HG03457 (cell line): ENCODE measurements around the gene KIF21A.
"Not testable (repeated sequence)": the region's sequence is repeated elsewhere in the genome, so short reads cannot be mapped to it uniquely, and the experiment has no call there.

Experiments used
- ATAC-seq: cut with Tn5 transposase; IDR thresholded peaks from one replicate; pipeline ENCODE4 v1.9.1; 2021; ENCODE audit warnings: moderate number of reproducible peaks; ENCODE audit not compliant: unreplicated experiment

KIF21A gene

DNA sequence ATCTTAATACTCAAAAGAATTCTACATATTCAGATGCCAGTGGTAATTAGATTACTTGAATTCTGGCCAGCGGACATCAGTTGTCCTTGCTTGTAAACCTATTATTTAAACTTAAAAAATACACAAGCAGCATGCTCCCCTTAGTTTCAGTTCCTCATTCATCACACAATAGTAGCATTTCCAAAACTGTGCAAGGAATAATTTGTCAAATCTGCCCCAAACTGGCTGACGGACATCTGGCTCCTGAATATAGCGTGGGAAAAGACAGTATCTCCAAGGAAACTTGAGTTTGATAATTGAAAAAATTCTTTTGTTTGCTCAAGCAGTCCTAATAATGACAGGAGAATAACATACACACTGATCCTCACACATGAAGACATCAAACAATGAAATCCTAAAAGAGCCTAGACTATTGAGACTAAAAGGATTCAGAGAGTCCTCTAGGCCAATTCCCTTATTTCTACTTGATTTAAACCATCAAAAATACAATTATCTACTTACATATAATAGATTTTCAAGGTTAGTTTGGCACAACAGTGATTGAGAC is 90.4 kb downstream of the KIF21A start:
- ATAC-seq = no peak

DNA sequence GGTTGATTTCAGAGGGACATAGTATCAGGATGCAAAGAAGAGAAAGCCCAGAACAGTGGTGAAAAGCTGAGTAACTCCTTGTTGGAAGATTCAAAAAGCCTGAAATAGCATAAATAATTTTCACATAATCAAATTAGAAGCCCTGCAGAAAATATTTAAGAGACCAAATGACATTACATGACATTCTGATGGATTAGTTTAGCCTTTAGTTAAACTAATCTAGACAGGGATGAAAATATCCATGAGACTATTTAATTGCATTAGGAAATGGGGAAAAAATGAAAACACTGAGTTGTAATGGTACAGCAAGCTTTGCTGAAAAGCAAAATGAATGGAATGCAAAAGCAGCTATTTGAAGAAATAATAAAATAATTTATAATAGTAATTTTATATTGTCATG is 91.8 kb downstream of the KIF21A start:
- no peak for ATAC-seq

DNA sequence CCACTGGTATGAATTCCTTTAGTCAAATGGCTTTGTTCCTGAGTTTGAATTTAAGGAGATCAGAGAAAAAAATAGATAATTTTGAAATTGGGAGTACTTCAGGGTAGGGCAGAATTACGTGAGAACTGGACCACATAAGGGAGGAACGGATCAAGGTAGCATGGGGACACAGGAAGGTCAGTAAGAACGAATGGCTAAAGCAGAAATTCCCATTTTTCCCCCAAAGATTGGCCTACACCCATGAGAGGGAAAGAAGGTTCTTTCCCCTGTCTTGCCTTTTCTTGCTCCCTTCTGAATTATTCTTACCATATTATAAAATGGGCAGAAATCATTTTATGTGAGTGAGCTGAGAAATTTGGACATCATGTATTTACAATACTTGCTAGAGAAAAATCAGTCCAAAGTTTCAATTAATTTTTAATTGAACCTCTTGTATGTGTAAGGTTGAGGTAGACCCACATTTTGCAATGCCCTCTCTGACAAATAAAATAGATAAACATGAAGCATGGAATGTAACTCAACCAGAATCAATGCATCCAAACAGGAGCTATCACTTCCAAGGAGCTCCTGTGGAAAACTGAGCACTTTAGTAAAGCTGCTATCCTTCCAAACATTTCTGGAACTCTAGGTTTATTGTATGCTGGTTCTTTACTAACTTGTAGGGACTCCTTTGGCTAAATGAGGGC is 93.8 kb downstream of the KIF21A start:
- ATAC-seq = no peak

DNA sequence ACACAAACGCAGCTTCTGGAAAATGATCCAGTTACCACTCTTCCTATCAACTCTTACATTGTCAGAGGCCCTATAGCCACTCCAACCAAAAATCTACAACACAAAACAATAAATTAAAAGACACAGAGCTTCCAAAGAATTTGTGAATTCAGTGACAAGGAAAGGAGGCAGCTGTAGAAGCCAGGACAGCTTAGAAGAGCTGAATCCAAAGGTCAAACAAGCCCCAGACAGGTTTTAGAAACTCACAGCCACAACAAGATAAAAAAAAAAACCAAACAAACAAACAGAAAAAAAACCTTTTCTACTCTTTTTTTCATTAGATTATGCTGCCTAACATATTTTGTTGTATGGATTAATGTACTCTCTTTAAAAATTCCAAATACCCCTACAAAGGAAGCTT is 94.4 kb downstream of the KIF21A start:
- ATAC-seq = no peak

DNA sequence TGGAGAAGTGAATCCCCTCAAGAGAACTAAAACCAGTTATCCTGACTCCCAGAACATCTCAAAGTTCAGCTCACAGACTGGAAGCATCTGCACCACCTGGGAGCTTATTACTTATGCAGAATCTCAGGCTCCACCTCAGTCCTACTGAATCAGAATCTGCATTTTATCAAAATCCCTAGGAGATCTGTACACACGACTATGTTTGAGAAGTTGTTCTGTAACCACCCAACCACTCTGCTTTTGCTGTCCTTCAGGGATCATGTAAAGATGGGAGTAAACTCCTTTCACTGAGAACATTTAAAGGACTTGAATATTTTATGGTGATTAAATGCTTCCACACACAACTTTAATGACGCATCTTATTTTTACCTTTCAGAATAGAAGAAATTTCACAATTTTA is 98.0 kb downstream of the KIF21A start:
- ATAC-seq = no peak

DNA sequence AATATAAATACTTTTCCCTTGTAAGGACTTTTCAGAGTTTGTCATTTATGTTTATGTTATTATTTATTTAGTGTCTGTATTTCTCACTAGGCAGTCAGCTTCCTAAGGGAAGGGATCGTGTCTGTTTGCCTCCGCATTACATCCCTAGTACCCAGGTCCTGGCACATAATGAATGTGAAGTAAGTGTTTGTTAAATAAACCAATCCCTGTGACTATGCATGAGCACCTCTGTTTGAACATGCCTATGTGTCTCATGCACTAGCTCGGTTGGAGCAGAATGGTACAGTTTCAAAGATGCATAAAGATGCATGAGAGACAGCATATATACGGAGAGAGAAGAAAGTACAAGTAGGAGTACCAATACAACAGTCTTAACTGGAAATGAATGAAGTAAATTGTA is 99.3 kb downstream of the KIF21A start:
- no peak for ATAC-seq

DNA sequence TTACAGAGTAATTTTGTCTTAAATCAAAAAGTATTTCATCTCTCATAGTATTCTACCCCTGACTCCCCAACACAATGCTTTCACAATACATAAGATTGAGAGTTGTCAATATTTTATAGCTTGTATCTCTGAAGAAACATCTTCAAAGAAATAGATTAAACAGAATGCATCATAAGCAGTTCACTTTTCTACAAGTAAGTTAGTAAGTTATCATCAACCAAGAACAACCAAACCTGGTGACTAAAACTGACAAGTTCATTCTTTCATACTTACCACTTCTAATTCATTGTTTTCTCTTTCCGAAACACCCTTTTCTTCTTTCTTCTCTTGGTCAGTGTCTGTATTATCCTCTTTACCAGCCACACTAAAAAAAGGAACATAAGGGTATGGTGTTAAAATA is 101.2 kb downstream of the KIF21A start:
- no peak for ATAC-seq

DNA sequence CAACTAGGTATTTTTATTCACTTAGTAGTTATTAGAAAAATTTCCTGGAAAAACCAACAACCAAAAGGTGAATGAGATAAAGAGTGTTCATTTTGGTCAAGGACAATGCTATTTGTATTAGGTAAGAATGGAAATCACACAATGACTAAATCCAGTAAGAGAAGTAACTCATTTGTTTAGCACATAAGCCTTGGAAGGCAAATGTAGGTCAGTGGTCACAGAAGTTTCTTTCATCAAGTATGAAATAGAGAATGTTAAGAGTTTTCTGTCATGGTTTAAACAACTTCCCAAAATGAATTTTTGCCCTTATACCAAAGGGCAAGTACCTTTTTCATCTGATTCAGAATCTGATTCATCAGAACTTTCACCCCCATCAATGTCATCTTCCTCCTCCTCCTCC is 101.7 kb downstream of the KIF21A start:
- ATAC-seq = no peak

DNA sequence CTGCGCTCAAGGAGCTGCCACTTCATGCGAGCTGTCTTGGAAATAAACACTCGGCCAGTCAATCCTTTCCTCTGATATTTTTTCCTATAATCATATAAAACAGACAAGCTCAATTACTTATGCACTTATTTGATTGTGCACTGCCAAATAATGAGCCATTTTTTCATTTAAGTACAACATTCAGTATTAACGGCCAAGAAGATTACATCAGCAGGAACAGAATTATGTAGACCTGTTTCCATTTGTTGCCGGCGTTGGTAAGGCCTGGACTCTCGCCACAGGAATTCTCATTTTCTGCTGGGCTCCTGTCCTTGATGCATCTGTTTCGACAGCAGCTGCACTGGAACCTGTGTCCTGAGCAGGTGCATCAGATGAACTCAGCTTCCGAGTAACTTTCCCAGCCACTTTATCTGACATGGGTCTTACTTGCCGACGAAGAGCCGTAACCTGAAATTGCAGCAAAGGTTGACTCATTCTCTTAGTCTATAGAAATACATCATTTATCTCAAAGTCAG is 110.2 kb downstream of the KIF21A start:
- ATAC-seq = no peak

DNA sequence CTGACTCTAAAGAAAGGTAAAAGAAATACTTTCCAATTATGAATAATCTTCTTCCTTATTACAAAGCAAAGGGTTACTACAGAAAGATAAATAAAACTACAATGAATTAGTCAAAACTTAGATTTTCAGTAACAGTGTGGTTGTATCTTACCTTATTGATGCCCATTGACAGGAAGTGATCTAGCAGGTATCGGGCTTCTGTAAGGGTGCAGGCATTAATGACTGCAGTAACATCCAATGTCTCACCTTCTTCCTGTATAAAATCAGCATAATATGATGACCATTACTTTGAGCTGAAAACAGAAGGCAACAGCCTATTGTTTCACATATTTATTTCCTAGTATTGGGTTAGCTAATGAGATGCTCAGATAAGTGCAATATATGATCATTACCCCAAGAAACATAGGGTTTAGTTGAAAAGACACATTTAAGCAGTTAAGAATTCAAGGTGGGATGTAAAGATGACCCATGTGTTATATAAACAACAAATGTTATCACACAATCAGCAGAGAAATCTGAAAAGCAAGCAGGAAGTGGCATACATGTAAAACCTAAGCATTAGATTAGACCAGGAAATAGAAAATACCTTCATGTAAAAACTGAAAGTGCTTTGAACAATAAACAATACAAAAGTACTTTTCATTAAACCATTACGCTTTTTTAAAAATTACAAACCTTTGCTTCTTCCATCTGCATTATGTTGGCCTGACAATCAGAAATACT is 111.2 kb downstream of the KIF21A start:
- ATAC-seq = no peak

DNA sequence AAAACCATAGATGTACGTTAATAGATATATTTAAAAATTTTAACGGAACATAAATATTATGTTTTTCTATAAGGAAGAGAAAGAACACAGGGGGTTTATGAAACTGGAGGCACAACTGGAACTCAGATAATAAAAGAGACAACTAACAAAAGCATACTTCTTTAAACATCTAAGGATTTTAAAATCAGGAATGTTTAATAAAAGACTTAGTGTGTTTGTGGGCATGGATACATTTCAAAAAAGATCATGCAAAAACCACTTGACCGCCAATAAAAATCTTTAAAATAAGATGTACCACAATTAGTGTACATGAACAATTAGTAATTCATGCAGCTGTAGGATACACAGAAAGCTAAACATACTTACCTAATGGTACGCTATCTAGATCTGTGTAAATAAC is 113.0 kb downstream of the KIF21A start:
- ATAC-seq = no peak

DNA sequence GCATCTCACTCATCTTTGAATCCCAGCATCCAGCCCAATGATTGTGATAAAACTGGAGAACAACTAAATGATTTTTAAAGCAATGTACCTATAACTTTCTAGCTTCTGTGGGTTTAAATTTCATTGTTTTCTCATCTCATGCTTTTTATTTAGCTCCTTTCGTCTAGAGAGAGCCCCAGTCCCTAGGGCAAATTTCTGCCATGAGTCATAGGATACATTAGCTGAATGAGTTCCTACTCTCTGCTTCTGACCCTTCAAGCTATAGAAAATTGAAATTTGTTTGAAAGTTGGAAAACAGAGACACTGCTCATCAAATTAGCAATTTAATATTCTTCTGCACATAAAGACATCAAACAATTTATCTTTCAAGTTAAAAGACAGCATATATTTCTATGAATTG is 113.9 kb downstream of the KIF21A start:
- ATAC-seq = no peak

DNA sequence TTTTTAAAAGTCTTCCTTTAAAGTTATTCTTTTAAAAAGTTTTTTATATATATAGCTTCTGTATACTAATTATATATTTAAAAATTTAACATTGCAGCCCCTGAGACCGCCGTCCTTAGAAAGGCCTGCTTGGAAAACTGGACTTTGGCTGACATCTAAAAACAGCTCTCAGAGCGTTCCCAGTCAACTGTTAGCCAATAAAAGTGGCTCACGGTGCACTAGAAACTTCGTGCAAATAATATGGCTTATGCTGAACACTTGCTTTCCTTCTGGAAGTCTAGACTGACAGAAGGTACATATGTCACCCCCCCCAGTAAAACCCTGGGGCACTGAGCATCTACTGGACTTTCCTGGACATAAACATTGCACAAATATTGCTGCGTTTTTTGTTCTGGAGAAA is 115.0 kb downstream of the KIF21A start:
- ATAC-seq = no peak

DNA sequence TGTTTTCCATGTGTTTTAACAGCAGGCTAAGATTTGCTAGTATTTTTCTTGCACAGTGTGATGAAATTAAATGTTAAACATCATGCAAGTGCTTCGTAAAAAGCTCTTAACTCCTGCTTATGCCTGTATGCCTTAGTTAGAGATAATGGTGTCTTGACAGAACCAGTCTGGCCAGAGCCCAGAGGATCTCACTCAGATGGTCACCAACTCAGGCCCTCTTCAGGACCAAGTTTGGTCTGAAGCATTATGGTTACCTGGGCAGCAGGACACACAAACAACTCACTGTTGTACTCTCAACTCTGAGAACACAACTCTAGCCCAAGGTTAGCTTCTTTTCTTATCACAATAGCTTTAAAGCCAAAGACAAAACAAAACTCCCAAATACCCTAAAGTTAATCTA is 115.4 kb downstream of the KIF21A start:
- ATAC-seq = no peak

DNA sequence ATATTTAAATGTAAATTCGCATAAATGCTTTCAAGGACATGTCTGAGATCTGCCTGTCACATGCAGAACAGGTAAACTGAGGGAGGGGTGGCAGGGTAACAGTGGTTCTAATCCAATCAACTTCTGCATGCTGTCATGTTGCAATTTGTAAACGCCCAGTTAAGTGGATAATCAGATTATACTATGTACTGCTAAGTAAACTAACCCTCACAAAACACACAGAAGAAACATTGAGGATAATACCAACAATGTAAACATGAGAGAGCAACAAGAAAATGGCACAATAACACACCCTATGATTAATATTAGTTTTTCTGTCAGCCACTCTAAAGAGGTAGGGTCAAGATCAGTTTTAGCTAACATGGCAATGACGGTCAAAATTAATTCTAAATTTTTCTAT is 123.7 kb downstream of the KIF21A start:
- no peak for ATAC-seq

DNA sequence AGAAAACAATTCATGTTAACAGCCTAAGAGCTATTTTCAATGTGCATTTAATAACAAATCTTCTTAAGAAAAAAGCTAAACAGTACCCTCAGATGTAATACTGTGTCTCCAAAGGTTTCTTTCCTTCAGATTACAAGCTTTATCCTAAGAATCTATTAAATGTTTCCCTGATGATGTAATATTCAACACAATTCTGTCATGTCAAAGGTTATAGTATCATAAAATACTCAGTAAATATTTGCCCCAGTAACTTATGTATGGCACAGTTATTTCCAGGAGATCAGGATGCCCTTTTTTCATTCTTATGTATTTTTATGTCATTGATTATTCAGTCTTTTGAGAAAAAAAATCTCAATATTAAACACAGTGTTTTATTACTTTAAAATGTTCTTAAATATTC is 128.4 kb downstream of the KIF21A start:
- ATAC-seq = no peak

DNA sequence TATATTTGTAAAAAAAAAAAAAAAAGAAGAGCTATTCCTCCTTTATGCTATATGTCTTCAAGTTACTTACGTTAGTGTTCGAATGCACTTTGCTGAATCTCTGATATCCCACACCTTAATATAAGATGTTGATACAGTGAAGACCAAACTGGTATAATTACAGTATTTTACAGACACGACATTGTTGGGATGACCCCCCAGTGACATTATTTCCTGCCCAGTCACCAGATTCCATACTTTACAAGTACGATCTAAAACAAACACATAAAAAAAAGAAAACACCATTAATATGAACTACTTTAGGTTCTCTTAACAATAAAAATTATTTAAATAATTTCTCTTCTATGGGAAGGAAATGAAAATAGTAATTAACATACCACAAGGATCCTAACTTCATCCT is 133.4 kb downstream of the KIF21A start:
- no peak for ATAC-seq

DNA sequence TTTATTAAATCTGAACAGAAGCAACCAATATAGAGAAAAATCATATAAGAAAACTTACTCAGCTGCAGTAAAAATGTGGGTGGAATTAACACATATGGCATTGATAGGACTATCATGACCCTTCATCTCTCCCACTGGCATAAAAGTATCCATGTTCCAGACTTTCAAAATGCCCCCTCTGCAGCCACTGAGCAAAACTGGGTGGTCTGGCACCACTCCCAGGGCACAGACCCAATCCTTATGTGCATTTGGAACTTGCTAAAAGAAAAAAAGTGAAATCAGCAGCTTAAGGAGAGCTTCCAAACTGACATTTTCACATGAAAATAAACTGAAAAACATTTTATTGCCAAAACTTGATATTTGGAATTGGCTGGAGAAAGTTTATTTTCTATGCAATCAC is 141.5 kb downstream of the KIF21A start:
- ATAC-seq = no peak

DNA sequence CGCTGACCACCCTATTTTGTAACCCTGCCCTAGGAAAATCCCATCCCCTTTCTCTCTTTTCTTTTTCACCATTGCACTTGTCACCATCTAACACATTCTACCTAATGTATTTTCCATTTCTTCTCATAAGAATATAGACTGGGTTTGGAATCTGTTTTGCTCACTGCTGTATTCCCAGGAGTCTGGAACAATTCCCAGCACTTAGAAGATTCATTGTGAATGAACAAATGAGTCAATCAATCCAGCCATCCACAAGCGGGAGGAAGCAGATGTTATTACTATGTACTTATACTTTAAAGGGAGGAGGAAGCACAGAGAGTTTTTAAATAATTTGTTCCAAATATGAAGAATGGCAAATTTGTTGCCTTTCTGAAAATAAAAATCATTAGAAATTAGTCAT is 142.1 kb downstream of the KIF21A start:
- no peak for ATAC-seq

DNA sequence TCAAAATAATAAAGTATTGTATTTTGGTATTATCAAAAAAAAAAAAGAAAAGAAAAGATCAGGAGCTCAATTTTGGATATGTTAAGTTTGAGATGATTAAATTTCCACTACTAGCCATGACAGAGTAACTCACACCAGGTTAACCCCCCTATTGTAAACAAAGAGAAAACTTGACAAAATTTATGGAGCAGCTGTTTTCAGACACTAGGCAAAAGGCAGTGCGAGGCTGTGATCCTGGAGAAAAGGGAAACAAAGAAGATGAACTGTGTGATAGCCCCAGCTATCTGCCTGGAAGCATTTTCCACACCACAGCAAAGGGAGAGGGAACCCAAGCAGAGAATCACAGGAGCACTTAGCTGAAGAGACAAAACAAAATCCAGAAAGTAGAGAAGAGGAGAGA is 145.0 kb downstream of the KIF21A start:
- no peak for ATAC-seq

DNA sequence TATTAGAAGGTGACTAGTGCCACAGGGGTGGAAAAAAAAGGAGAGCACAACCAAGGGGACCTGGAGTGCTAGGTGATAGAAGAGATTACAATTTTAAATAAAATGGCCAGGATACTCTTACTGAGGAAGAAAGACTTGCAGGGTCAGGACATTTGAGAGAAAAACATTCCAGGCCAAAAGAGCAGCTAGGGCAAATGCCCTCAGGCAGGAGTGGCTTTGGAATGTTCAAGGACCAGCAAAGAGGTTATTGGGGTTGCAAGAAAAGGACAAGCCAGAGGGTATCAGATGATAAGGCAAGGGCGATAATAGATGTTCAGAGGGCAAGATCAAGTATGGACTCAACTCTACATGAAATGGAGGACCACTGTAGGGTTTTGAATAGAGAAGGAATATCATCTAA is 146.4 kb downstream of the KIF21A start:
- ATAC-seq = no peak

DNA sequence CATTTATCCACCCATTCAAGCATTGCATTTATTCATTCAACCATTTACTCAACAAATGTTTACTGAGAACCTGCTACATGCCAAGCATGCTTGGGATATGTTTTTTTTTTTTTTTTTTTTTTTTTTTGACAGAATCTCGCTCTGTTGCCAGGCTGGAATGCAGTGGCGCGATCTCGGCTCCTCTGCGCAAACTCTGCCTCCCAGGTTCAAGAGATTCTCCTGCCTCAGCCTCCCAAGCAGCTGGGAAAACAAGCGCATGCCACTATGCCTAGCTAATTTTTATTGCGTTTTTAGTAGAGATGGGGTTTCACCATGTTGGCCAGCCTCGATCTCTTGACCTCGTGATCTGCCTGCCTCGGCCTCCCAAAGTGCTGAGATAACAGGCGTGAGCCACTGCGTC is 147.3 kb downstream of the KIF21A start:
- ATAC-seq = not testable (repeated sequence)
